HG03442 (cell line): ENCODE results near the gene ZNF582.
"Not testable (repeated sequence)": the region's sequence is repeated elsewhere in the genome, so short reads cannot be mapped to it uniquely, and the experiment has no call there.

Source experiments
- ATAC-seq: cut with Tn5 transposase; IDR thresholded peaks from one replicate; pipeline ENCODE4 v1.9.1; 2021; ENCODE audit warnings: mild to moderate bottlenecking, moderate library complexity; ENCODE audit not compliant: unreplicated experiment

Gene ZNF582

DNA sequence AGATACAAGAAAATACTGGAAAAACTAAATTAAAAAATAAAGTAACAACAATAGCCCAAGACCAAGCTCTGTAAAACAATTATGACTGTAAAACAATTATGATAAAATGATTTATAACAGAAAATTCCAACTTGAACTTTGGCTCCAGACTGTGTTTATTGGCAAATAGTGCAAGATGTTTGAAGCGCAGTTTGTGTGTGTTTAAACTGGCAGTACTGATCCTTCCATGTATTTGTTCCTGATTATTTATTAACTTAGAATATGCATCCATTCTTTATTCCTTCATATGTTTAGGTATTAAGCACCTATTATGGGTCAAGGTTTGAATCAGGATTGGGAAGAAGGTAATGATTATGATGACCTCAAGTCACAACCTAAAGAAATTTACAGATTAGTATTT is 37.8 kb downstream of the ZNF582 start:
- ATAC-seq: no peak

DNA sequence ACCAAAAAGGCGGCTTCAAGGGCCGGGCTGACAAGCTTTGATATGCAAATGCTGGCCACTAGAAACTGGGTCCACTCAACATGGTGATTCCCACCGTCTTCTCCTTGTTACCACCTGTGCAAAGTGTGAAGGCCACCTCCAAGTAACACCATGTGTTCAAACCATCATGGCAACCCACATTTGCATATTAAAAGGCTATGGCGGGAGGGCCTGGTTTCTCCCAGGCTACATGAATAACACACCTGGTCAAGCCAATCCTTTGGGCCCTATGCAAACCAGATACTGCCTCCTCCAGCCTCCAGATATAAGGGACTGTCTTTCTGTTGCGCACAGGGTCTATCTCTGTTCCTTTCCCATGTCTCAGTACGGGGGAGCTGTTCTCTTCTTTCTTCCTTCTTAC is 42.1 kb downstream of the ZNF582 start:
- ATAC-seq: no peak

DNA sequence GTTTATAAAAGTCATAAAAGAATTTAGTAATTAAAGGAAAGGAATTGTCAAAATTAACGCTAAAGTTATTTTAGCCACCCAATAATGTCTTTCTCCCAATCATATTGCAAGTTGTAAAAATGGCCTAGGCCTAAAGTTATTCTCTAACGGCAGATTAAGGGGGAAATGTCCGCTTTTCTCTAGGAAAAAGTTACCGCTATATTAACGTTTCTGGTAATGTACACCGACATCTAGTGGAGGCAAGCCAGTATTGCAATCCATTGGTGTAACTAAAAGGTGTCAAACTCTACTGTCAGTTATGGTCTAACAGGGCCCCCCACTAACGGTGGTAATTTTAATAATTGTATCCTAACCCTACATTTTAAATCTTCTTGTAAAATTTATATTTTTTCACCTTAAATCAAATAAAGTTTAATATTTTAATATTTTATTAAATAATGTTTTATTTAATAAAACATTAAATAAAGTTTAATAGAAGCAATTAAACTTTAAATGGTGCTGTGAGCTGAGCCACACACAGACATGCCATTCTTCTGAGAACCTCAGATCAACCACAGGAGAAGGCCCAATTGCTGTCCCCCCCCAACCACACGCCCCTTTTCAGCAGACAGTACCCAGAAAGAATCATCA is 42.8 kb downstream of the ZNF582 start:
- ATAC-seq: no peak

DNA sequence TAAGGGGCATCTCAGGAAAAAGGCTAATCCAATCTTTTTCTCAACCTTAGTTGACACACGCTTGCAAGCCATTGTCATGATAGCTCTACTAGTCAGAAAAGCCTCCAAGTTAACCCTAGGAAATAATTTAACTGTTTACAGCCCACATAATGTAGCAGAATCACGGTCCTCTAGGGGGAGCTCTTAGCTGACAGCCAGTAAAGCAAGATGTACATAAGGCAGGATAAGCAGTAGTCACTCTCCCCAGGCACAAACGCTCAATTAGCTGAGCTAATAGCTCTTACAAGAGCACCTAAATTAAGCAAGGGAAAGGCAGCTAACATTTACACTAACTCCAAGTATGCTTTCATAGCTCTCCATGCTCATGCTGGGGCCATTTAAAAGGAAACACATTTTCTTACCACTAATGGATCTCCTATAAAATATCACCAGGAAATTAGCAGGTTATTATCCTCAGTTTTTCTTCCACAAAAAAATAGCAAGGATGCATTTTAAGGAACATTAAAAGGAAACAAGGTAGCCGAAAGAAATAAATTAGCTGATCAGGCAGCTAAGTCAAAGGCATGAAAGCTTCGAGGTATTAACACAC is 45.0 kb downstream of the ZNF582 start:
- no peak for ATAC-seq

DNA sequence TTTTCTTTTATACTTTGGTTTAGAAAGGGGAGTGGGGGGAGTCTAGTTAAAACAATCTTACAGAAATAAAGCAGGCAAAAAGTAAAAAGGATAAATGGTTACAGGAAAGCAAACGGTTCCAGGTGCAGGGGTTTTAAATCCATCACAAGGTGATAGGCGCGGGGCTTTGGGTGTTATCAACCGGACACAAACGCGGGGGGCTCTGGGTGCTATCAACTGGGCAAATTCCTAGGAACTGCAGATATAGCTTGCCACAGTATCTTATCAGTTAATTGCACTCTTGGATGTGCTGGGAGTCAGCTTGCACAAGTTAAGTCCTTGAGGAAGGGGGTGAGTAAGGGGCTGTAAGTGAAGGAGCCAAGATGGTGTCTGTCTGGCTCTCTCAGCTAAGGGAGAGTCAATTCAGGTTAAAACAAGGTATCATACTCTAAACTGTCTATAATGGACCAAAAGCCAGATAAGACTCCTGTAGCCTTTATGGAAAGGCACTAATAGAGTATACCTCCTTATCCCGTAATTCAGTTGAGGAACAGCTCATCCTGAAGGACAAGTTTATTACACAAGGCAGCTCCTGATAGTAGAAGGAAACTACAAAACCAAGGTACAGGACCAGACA is 46.1 kb downstream of the ZNF582 start:
- ATAC-seq: no peak

DNA sequence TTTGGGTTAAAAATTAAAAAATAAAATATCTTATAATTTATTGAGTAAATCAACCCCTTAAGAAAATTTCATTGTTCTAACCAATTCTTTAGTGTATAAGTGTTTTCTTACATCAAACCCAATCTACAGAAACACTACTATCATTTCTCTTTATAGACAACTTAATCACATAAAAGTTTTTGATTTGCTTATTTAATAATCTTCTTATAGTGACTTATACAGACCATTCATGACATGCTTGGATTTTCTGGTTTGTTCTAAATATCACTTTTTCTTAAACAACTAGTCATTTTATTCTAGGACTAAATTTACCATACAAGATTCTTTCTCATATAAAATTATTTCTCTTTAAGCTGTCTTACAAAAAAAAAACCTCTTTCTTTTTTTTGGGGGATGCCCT is 51.4 kb downstream of the ZNF582 start:
- ATAC-seq: no peak

DNA sequence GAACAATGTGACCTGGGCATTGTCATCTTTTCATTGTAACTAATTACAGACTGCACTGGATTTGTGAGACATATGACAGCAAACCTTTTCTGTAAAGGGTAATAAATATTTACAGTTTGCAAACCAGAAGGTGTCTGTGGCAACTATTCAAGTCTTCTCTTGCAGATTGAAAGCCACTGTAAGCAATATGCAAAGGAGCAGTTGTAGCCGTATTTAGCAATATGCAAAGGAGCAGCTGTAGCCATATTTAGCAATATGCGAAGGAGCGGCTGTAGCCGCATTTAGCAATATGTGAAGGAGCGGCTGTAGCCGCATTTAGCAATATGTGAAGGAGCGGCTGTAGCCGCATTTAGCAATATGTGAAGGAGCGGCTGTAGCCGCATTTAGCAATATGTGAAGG is 54.3 kb downstream of the ZNF582 start:
- not testable (repeated sequence) for ATAC-seq

DNA sequence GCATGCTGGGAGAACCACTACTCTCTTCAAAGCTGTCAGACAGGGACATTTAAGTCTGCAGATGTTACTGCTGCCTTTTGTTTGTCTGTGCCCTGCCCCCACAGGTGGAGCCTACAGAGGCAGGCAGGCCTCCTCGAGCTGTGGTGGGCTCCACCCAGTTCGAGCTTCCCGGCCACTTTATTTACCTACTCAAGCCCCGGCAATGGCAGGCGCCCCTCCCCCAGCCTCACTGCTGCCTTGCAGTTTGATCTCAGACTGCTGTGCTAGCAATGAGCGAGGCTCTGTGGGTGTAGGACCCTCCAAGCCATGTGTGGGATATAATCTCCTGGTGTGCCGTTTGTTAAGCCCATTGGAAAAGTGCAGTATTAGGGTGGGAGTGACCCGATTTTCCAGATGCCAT is 56.3 kb downstream of the ZNF582 start:
- ATAC-seq: not testable (repeated sequence)

DNA sequence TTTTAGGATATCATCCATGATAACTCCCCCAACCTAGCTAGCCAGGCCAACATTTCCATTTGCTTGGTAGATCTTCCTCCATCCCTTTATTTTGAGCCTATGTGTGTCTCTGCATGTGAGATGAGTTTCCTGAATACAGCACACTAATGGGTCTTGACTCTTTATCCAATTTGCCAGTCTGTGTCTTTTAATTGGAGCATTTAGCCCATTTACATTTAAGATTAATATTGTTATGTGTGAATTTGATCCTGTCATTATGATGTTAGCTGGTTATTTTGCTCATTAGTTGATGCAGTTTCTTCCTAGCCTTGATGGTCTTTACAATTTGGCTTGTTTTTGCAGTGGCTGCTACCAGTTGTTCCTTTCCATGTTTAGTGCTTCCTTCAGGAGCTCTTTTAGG is 58.0 kb downstream of the ZNF582 start:
- ATAC-seq: not testable (repeated sequence)

DNA sequence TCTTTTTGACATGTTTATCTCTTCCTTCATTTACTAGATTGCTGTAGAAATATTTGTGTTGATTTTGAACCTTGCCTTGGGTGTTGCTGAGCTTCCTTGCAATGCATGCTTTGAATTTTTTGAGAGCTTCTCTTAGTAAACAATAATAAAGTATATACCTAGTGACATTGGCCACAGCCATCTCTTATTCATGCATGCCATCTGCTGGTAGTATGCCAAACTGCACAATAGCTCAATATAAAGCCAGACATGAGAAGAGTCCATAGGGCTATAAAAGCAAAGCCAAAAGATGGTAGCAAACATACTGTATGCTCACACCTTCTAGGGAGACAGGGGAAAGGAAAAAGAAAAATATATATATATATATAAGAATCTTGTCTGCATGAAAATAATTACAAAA is 59.8 kb downstream of the ZNF582 start:
- no peak for ATAC-seq
